GM12873 (cell line): ENCODE measurements around the gene MYCBPAP.

ENCODE experiments used
- TF ChIP-seq, protein P1 (sequence below): IDR thresholded peaks from 2 replicates; pipeline ENCODE4 v1.5.1; 2012; ENCODE audit warnings: low read depth, mild to moderate bottlenecking, moderate library complexity, low read length, control low read depth; ENCODE audit not compliant: insufficient read depth; ENCODE audit errors: missing control alignments

Gene MYCBPAP

DNA sequence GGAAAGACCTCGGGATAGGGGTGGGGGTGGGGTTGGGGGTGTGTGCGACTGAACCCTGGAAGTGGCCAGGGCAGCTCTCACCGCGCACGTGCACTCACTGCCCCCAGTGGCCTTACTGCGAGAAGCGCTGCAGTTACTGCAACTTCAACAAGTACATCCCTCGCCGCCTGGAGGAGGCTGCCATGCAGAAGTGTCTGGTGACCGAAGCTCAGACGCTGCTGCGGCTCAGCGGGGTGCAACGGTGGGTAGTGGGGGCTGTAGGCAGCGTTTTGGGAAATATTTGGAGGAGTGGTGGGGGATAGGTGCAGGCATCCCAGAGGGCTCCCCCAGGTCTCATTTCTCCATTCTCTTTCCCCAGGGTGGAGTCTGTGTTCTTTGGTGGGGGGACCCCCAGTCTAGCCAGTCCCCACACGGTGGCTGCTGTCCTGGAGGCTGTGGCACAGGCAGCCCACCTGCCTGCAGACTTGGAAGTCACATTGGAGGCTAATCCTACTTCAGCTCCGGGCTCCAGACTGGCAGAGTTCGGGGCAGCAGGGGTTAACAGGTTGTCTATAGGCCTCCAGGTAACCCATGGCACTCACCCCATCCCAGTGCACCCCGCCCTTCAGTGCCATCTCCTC lies 28.6 kb upstream of the MYCBPAP start:
- TF ChIP-seq, protein P1, sequence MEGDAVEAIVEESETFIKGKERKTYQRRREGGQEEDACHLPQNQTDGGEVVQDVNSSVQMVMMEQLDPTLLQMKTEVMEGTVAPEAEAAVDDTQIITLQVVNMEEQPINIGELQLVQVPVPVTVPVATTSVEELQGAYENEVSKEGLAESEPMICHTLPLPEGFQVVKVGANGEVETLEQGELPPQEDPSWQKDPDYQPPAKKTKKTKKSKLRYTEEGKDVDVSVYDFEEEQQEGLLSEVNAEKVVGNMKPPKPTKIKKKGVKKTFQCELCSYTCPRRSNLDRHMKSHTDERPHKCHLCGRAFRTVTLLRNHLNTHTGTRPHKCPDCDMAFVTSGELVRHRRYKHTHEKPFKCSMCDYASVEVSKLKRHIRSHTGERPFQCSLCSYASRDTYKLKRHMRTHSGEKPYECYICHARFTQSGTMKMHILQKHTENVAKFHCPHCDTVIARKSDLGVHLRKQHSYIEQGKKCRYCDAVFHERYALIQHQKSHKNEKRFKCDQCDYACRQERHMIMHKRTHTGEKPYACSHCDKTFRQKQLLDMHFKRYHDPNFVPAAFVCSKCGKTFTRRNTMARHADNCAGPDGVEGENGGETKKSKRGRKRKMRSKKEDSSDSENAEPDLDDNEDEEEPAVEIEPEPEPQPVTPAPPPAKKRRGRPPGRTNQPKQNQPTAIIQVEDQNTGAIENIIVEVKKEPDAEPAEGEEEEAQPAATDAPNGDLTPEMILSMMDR: peak; percentile 77

- TF ChIP-seq, protein P1: no peak
Observed at GRCh38 chr17:50480142-50480764, 28.0 kb upstream of the MYCBPAP start.

- TF ChIP-seq, protein P1: no peak
Observed at GRCh38 chr17:50480854-50481490, 27.3 kb upstream of the MYCBPAP start.

DNA sequence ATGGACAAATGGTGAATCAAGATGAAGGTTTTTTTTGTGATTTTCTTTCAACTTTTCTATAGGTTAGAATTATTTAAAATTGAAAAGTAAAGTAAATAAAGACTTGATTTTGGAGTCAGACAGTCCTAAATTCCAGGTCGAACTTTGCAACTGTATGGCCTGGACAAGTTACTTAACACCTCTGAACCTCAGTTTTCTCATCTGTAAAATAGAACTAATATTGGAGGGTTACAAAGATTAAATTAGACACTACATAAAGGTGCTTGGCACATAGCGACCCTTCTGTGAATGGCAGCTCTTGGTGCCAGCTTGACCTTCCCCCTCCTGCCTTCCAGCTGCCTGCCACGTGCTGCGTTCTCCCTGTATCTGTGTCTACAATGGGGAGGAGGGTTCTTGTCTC lies 26.6 kb upstream of the MYCBPAP start:
- TF ChIP-seq, protein P1: no peak

DNA sequence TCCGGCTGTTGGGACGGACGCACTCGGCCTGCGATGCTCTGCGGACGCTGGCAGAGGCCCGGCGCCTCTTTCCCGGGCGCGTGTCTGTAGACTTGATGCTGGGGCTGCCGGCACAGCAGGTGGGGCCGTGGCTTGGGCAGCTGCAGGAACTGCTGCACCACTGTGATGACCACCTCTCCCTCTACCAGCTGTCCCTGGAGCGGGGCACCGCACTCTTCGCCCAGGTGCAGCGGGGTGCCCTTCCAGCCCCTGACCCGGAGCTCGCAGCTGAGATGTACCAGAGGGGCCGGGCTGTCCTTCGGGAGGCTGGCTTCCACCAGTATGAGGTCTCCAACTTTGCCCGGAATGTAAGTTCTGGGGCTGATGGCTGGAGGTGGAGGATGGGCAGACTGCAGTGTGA lies 26.1 kb upstream of the MYCBPAP start:
- TF ChIP-seq, protein P1: no peak

DNA sequence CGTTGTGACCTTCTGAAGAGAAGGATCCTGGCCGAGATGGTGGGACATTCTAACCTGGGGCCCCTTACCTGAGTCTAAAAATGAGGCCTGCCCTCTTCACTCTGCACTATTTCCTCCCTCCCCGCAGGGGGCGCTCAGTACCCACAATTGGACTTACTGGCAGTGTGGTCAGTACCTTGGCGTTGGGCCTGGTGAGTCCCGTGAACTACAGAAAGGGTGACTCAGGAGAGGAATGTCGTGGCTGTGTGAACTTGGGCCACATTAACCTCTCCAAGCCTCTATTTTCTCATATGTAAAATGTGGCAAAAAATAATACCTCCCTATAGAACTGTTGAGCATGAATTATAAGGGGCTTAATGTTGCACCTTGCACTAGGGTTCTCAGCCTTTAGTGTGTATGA lies 25.7 kb upstream of the MYCBPAP start:
- TF ChIP-seq, protein P1: peak; percentile 92

- TF ChIP-seq, protein P1: no peak
Observed at GRCh38 chr17:50483266-50483665, 25.0 kb upstream of the MYCBPAP start.
